ENCODE measurements around the gene LIFR.

Gene LIFR

GRCh38 chr5:38469707-38470267 lies 86.7 kb downstream of the LIFR start:
- no peak overlapping the region for H3K27ac ChIP-seq
- TF ChIP-seq ZFX (IDR thresholded peaks at IDR 0.05; ENCODE audit: borderline replicate concordance) (no peak), CTCF (IDR thresholded peaks at IDR 0.05) (no peak)

- no peak overlapping the region for H3K27ac ChIP-seq
- no peak for TF ChIP-seq CTCF (IDR thresholded peaks at IDR 0.05)
- no peak for TF ChIP-seq ZFX (IDR thresholded peaks at IDR 0.05; ENCODE audit: borderline replicate concordance)
These were observed 87.3 kb downstream of the LIFR start for GRCh38 chr5:38468978-38469706.

- TF ChIP-seq CTCF (IDR thresholded peaks at IDR 0.05) (no peak), ZFX (IDR thresholded peaks at IDR 0.05; ENCODE audit: borderline replicate concordance) (no peak)
- no peak overlapping the region for H3K27ac ChIP-seq
These were observed 88.2 kb downstream of the LIFR start for GRCh38 chr5:38468202-38468673.

GRCh38 chr5:38467353-38468040 lies 88.9 kb downstream of the LIFR start:
- TF ChIP-seq ZFX (IDR thresholded peaks at IDR 0.05; ENCODE audit: borderline replicate concordance) (no peak), CTCF (IDR thresholded peaks at IDR 0.05) (no peak)
- H3K27ac ChIP-seq, result no peak overlapping the region

GRCh38 chr5:38466424-38467189 lies 89.8 kb downstream of the LIFR start:
- H3K27ac ChIP-seq, result no peak overlapping the region
- TF ChIP-seq ZFX (IDR thresholded peaks at IDR 0.05; ENCODE audit: borderline replicate concordance) (no peak), CTCF (IDR thresholded peaks at IDR 0.05) (no peak)

GRCh38 chr5:38465702-38466423 lies 90.6 kb downstream of the LIFR start:
- H3K27ac ChIP-seq, result no peak overlapping the region
- TF ChIP-seq CTCF (IDR thresholded peaks at IDR 0.05), result no peak
- no peak for TF ChIP-seq ZFX (IDR thresholded peaks at IDR 0.05; ENCODE audit: borderline replicate concordance)

Measured in 22Rv1 (cell line).